ENCODE results near the gene CEP57L1. TPM values are rescaled to one million over a fixed set of nuclear protein-coding genes. Genes with fewer than 3 reads are reported as not detected.

CEP57L1 gene
- total and polyA plus RNA-seq, 3 donors from 2014 or later: 32.5 to 50.6 (median 32.7) TPM

- H3K27me3 ChIP-seq: no peaks in the 10 kb centered on the region
- TF ChIP-seq CTCF (IDR thresholded peaks at IDR 0.05) (no peak), POLR2A (IDR thresholded peaks at IDR 0.05) (no peak)
- no peaks in the 10 kb centered on the region for H3K36me3 ChIP-seq (ENCODE audit: low read depth, missing control alignments)
- H3K4me3 ChIP-seq: no peak overlapping the region
- no peaks in the 10 kb centered on the region for H3K4me1 ChIP-seq
- intact Hi-C loops (cut with DNase I; ENCODE audit: low total_unique reads): loop anchor here (5.0 kb wide), 1 partner anchor 529 kb away; no protein-coding TSS in a partner anchor
- no peak overlapping the region for H3K27ac ChIP-seq
- no peaks in the 10 kb centered on the region for H3K9me3 ChIP-seq
- WGBS, 2 donors: 60 to 67% methylated on average over 7 of the region's 7 CpGs
- DNase-seq: no peak
These were observed 24.0 kb upstream of the CEP57L1 start for GRCh38 chr6:109071125-109071917.

- no peaks in the 10 kb centered on the region for H3K4me1 ChIP-seq
- TF ChIP-seq CTCF (IDR thresholded peaks at IDR 0.05) (peak; percentile 46 to 68 (median 57)), POLR2A (IDR thresholded peaks at IDR 0.05) (no peak)
These were observed 21.8 kb upstream of the CEP57L1 start for GRCh38 chr6:109073344-109074132.

DNA sequence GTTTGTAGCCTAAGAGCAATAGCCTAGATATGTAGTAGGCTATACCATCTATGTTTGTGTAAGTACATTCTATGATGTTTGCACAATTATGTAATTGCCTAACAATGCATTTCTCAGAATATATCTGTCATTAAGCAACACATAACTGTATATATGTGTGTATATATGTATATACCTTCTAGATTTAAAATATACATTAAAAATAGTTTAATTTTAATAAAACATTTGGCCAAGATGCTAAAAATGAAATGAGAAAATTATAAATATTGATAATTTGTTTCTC lies 21.2 kb upstream of the CEP57L1 start:
- DNase-seq: no peak

More at GRCh38 chr6:109073344-109074132, 21.8 kb upstream of the CEP57L1 start:
- Histone ChIP-seq H3K4me3 (no peak overlapping the region), H3K27ac (no peak overlapping the region), H3K27me3 (no peaks in the 10 kb centered on the region), H3K36me3 (ENCODE audit: low read depth, missing control alignments) (no peaks in the 10 kb centered on the region), H3K9me3 (no peaks in the 10 kb centered on the region)
- intact Hi-C loops (cut with DNase I; ENCODE audit: low total_unique reads): loop anchor here (5.0 kb wide), 1 partner anchor 531 kb away; no protein-coding TSS in a partner anchor
- peak; percentile 57 for DNase-seq
- 47 to 56% methylated on average over 7 of the region's 7 CpGs for WGBS, 2 donors

GRCh38 chr6:109075934-109076333 lies 19.4 kb upstream of the CEP57L1 start:
- no peak overlapping the region for H3K27ac ChIP-seq
- no peak for TF ChIP-seq CTCF (IDR thresholded peaks at IDR 0.05)
- TF ChIP-seq POLR2A (IDR thresholded peaks at IDR 0.05): no peak
- no peak for DNase-seq
- peaks cover 12% of the 10 kb centered on the region for H3K4me1 ChIP-seq
- no peaks in the 10 kb centered on the region for H3K36me3 ChIP-seq (ENCODE audit: low read depth, missing control alignments)
- no peak overlapping the region for H3K4me3 ChIP-seq
- intact Hi-C loops (cut with DNase I; ENCODE audit: low total_unique reads): no loop called here
- no peaks in the 10 kb centered on the region for H3K9me3 ChIP-seq
- H3K27me3 ChIP-seq: no peaks in the 10 kb centered on the region

More for the DNA sequence above, 21.2 kb upstream of the CEP57L1 start:
- Histone ChIP-seq H3K36me3 (ENCODE audit: low read depth, missing control alignments) (no peaks in the 10 kb centered on the region), H3K27ac (no peak overlapping the region), H3K4me1 (no peaks in the 10 kb centered on the region), H3K9me3 (no peaks in the 10 kb centered on the region), H3K4me3 (no peak overlapping the region), H3K27me3 (no peaks in the 10 kb centered on the region)
- TF ChIP-seq POLR2A (IDR thresholded peaks at IDR 0.05) (no peak), CTCF (IDR thresholded peaks at IDR 0.05) (no peak)
- intact Hi-C loops (cut with DNase I; ENCODE audit: low total_unique reads): loop anchor here (5.0 kb wide), 1 partner anchor 532 kb away; no protein-coding TSS in a partner anchor
